ENCODE results near the gene MBOAT2.

The MBOAT2 gene

GRCh38 chr2:8819948-8820347 lies 183.5 kb downstream of the MBOAT2 start:
- no peaks in the 10 kb centered on the region for H3K27me3 ChIP-seq (ENCODE audit: insufficient read depth, low read length)
- H3K14ac ChIP-seq (ENCODE audit: low read length), result no peak overlapping the region
- H3K4me2 ChIP-seq (ENCODE audit: low read length), result no peak overlapping the region
- no peak overlapping the region for H2BK5ac ChIP-seq (ENCODE audit: low read depth, low read length, poor library complexity)
- H3K23ac ChIP-seq (ENCODE audit: low read length), result no peak overlapping the region
- H3K9ac ChIP-seq (ENCODE audit: low read length), result no peak overlapping the region
- H4K8ac ChIP-seq (ENCODE audit: low read depth, low read length), result no peak overlapping the region
- H3K4me1 ChIP-seq (ENCODE audit: control insufficient read depth in 1 of 2, insufficient read depth in 2 of 2, low read length in 2 of 2), result no peaks in the 10 kb centered on the region
- no peak overlapping the region for H2BK12ac ChIP-seq (ENCODE audit: low read length)
- H2AFZ ChIP-seq (ENCODE audit: insufficient read depth, low read length, poor library complexity), result no peak overlapping the region
- H3K18ac ChIP-seq (ENCODE audit: low read length), result no peak overlapping the region
- no peak overlapping the region for H2BK120ac ChIP-seq (ENCODE audit: insufficient read depth, low read length, poor library complexity)
- H3K79me1 ChIP-seq (ENCODE audit: low read length), result no peaks in the 10 kb centered on the region
- H4K91ac ChIP-seq (ENCODE audit: low read depth, low read length), result no peak overlapping the region
- H3K36me3 ChIP-seq (ENCODE audit: control insufficient read depth in 1 of 2, insufficient read depth in 2 of 2, low read length in 2 of 2), result peaks cover under 1 to 4% of the 10 kb centered on the region in 2 experiments
- no peaks in the 10 kb centered on the region for H3K9me3 ChIP-seq (ENCODE audit: insufficient read depth, low read depth, low read length)
- no peaks in the 10 kb centered on the region for H3K79me2 ChIP-seq (ENCODE audit: control insufficient read depth, insufficient read depth, low read length, poor library complexity)
- no peak overlapping the region for H3K27ac ChIP-seq (ENCODE audit: low read depth, low read length)
- H3K4me3 ChIP-seq (ENCODE audit: low read depth, low read length), result no peak overlapping the region
- no peak overlapping the region for H2AK5ac ChIP-seq (ENCODE audit: low read length)
- DNase-seq, result no peak
- H4K12ac ChIP-seq (ENCODE audit: low read depth, low read length), result no peak overlapping the region
- WGBS (ENCODE audit: extremely low coverage, insufficient coverage, insufficient read length), result no CpG with 5 or more reads among the region's 8 CpGs
- no peak overlapping the region for H3K4ac ChIP-seq (ENCODE audit: low read depth, low read length)

- no peaks in the 10 kb centered on the region for H3K4me1 ChIP-seq (ENCODE audit: control insufficient read depth in 1 of 2, insufficient read depth in 2 of 2, low read length in 2 of 2)
- peaks cover 0 to 2% of the 10 kb centered on the region in 2 experiments for H3K36me3 ChIP-seq (ENCODE audit: control insufficient read depth in 1 of 2, insufficient read depth in 2 of 2, low read length in 2 of 2)
- H3K9ac ChIP-seq (ENCODE audit: low read length), result no peak overlapping the region
- H4K8ac ChIP-seq (ENCODE audit: low read depth, low read length), result no peak overlapping the region
- WGBS (ENCODE audit: extremely low coverage, insufficient coverage, insufficient read length), result no CpG with 5 or more reads among the region's 5 CpGs
- H3K9me3 ChIP-seq (ENCODE audit: insufficient read depth, low read depth, low read length), result no peaks in the 10 kb centered on the region
- H2BK12ac ChIP-seq (ENCODE audit: low read length), result no peak overlapping the region
- no peak overlapping the region for H2AK5ac ChIP-seq (ENCODE audit: low read length)
- no peaks in the 10 kb centered on the region for H3K79me2 ChIP-seq (ENCODE audit: control insufficient read depth, insufficient read depth, low read length, poor library complexity)
- no peak overlapping the region for H3K23ac ChIP-seq (ENCODE audit: low read length)
- H3K18ac ChIP-seq (ENCODE audit: low read length), result no peak overlapping the region
- H2BK5ac ChIP-seq (ENCODE audit: low read depth, low read length, poor library complexity), result no peak overlapping the region
- no peak overlapping the region for H3K4me3 ChIP-seq (ENCODE audit: low read depth, low read length)
- no peaks in the 10 kb centered on the region for H3K27me3 ChIP-seq (ENCODE audit: insufficient read depth, low read length)
- no peak overlapping the region for H2BK120ac ChIP-seq (ENCODE audit: insufficient read depth, low read length, poor library complexity)
- H4K91ac ChIP-seq (ENCODE audit: low read depth, low read length), result no peak overlapping the region
- peak in 1 of 2 donors; percentile 15 for DNase-seq
- H3K14ac ChIP-seq (ENCODE audit: low read length), result no peak overlapping the region
- no peak overlapping the region for H3K27ac ChIP-seq (ENCODE audit: low read depth, low read length)
- no peaks in the 10 kb centered on the region for H3K79me1 ChIP-seq (ENCODE audit: low read length)
- H4K12ac ChIP-seq (ENCODE audit: low read depth, low read length), result no peak overlapping the region
- no peak overlapping the region for H3K4ac ChIP-seq (ENCODE audit: low read depth, low read length)
- H2AFZ ChIP-seq (ENCODE audit: insufficient read depth, low read length, poor library complexity), result no peak overlapping the region
- H3K4me2 ChIP-seq (ENCODE audit: low read length), result no peak overlapping the region
Observed at GRCh38 chr2:8819194-8819593, 184.3 kb downstream of the MBOAT2 start.

GRCh38 chr2:8817221-8817620 lies 186.3 kb downstream of the MBOAT2 start:
- no peak overlapping the region for H2BK120ac ChIP-seq (ENCODE audit: insufficient read depth, low read length, poor library complexity)
- H3K79me1 ChIP-seq (ENCODE audit: low read length), result no peaks in the 10 kb centered on the region
- H3K9ac ChIP-seq (ENCODE audit: low read length), result no peak overlapping the region
- no peak overlapping the region for H2BK12ac ChIP-seq (ENCODE audit: low read length)
- no peak overlapping the region for H2BK5ac ChIP-seq (ENCODE audit: low read depth, low read length, poor library complexity)
- no peak overlapping the region for H4K91ac ChIP-seq (ENCODE audit: low read depth, low read length)
- H3K4me3 ChIP-seq (ENCODE audit: low read depth, low read length), result no peak overlapping the region
- H4K8ac ChIP-seq (ENCODE audit: low read depth, low read length), result no peak overlapping the region
- H3K23ac ChIP-seq (ENCODE audit: low read length), result no peak overlapping the region
- no peak overlapping the region for H3K4ac ChIP-seq (ENCODE audit: low read depth, low read length)
- H3K9me3 ChIP-seq (ENCODE audit: insufficient read depth, low read depth, low read length), result no peaks in the 10 kb centered on the region
- H2AK5ac ChIP-seq (ENCODE audit: low read length), result no peak overlapping the region
- no peaks in the 10 kb centered on the region for H3K79me2 ChIP-seq (ENCODE audit: control insufficient read depth, insufficient read depth, low read length, poor library complexity)
- no peak overlapping the region for H2AFZ ChIP-seq (ENCODE audit: insufficient read depth, low read length, poor library complexity)
- peaks cover 0 to 2% of the 10 kb centered on the region in 2 experiments for H3K36me3 ChIP-seq (ENCODE audit: control insufficient read depth in 1 of 2, insufficient read depth in 2 of 2, low read length in 2 of 2)
- no peak overlapping the region for H3K14ac ChIP-seq (ENCODE audit: low read length)
- DNase-seq, result no peak
- H3K4me1 ChIP-seq (ENCODE audit: control insufficient read depth in 1 of 2, insufficient read depth in 2 of 2, low read length in 2 of 2), result no peaks in the 10 kb centered on the region
- H4K12ac ChIP-seq (ENCODE audit: low read depth, low read length), result no peak overlapping the region
- no peak overlapping the region for H3K27ac ChIP-seq (ENCODE audit: low read depth, low read length)
- no peaks in the 10 kb centered on the region for H3K27me3 ChIP-seq (ENCODE audit: insufficient read depth, low read length)
- WGBS (ENCODE audit: extremely low coverage, insufficient coverage, insufficient read length), result no CpG with 5 or more reads among the region's 1 CpG
- no peak overlapping the region for H3K4me2 ChIP-seq (ENCODE audit: low read length)
- H3K18ac ChIP-seq (ENCODE audit: low read length), result no peak overlapping the region

GRCh38 chr2:8806885-8807704 lies 196.4 kb downstream of the MBOAT2 start:
- H3K4ac ChIP-seq (ENCODE audit: low read depth, low read length), result no peak overlapping the region
- H3K79me2 ChIP-seq (ENCODE audit: control insufficient read depth, insufficient read depth, low read length, poor library complexity), result no peaks in the 10 kb centered on the region
- DNase-seq, result peak in 1 of 2 donors; percentile 55
- peaks cover 2 to 4% of the 10 kb centered on the region in 2 experiments for H3K4me1 ChIP-seq (ENCODE audit: control insufficient read depth in 1 of 2, insufficient read depth in 2 of 2, low read length in 2 of 2)
- H2BK12ac ChIP-seq (ENCODE audit: low read length), result no peak overlapping the region
- no CpG with 5 or more reads among the region's 6 CpGs for WGBS (ENCODE audit: extremely low coverage, insufficient coverage, insufficient read length)
- H4K91ac ChIP-seq (ENCODE audit: low read depth, low read length), result no peak overlapping the region
- H3K9ac ChIP-seq (ENCODE audit: low read length), result no peak overlapping the region
- peaks cover 10 to 11% of the 10 kb centered on the region in 2 experiments for H3K36me3 ChIP-seq (ENCODE audit: control insufficient read depth in 1 of 2, insufficient read depth in 2 of 2, low read length in 2 of 2)
- no peak overlapping the region for H3K18ac ChIP-seq (ENCODE audit: low read length)
- no peak overlapping the region for H3K14ac ChIP-seq (ENCODE audit: low read length)
- H3K9me3 ChIP-seq (ENCODE audit: insufficient read depth, low read depth, low read length), result no peaks in the 10 kb centered on the region
- H2BK120ac ChIP-seq (ENCODE audit: insufficient read depth, low read length, poor library complexity), result no peak overlapping the region
- peaks cover 2% of the 10 kb centered on the region for H3K79me1 ChIP-seq (ENCODE audit: low read length)
- no peak overlapping the region for H4K8ac ChIP-seq (ENCODE audit: low read depth, low read length)
- H3K4me3 ChIP-seq (ENCODE audit: low read depth, low read length), result no peak overlapping the region
- no peaks in the 10 kb centered on the region for H3K27me3 ChIP-seq (ENCODE audit: insufficient read depth, low read length)
- no peak overlapping the region for H4K12ac ChIP-seq (ENCODE audit: low read depth, low read length)
- H2AK5ac ChIP-seq (ENCODE audit: low read length), result no peak overlapping the region
- no peak overlapping the region for H3K27ac ChIP-seq (ENCODE audit: low read depth, low read length)
- H2BK5ac ChIP-seq (ENCODE audit: low read depth, low read length, poor library complexity), result no peak overlapping the region
- H3K4me2 ChIP-seq (ENCODE audit: low read length), result no peak overlapping the region
- H3K23ac ChIP-seq (ENCODE audit: low read length), result no peak overlapping the region
- no peak overlapping the region for H2AFZ ChIP-seq (ENCODE audit: insufficient read depth, low read length, poor library complexity)
